Glomerular visceral epithelial cell (primary cell): ENCODE results near the gene C3AR1.
"Not testable (repeated sequence)": the region's sequence is repeated elsewhere in the genome, so short reads cannot be mapped to it uniquely, and the experiment has no call there.

Experiments
- DNase-seq: peaks from one replicate; pipeline ENCODE4 v3.0.0-alpha.2; 2016; ENCODE audit errors: extremely low spot score

Gene C3AR1

GRCh38 chr12:8028267-8028666 lies 37.9 kb downstream of the C3AR1 start:
- DNase-seq = no peak

DNA sequence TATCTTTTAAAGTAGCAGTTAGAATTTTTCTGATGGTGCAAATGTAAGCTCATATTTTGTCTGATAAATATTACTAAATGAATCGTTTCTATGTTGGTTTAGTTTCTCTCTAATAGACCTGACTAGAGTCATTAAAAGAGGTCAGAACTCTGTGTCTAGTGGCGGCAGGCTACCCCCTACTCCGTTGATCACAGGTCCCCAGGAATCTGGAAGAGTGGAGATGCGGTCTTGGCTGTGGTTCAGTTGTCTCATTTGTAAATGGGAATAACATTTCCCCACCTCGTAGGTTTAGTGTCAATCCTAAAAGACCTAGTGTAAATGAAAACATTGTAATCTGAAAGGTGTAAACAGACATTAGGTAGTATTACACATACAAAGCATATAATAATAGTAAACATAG lies 38.3 kb downstream of the C3AR1 start:
- no peak for DNase-seq

GRCh38 chr12:8026291-8026900 lies 39.8 kb downstream of the C3AR1 start:
- DNase-seq = peak; percentile 97

- DNase-seq = no peak
Observed at GRCh38 chr12:8018666-8019581, 47.2 kb downstream of the C3AR1 start.

DNA sequence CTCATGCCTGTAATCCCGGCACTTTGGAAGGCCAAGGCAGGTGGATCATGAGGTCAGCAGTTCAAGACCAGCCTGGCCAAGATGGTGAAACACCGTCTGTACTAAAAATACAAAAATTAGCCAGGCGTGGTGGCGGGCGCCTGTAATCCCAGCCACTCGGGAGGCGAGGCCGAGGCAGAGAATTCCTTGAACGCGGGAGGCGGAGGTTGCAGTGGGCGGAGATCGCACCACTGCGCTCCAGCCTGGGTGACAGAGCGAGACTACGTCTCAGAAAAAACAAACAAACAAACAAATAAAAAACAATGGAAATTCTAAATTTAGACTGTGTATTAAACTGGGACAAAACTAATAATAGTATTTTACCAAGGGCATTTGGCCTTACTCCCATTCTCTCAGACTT lies 47.9 kb downstream of the C3AR1 start:
- not testable (repeated sequence) for DNase-seq

- DNase-seq = no peak
Observed at GRCh38 chr12:8014836-8015235, 51.3 kb downstream of the C3AR1 start.

DNA sequence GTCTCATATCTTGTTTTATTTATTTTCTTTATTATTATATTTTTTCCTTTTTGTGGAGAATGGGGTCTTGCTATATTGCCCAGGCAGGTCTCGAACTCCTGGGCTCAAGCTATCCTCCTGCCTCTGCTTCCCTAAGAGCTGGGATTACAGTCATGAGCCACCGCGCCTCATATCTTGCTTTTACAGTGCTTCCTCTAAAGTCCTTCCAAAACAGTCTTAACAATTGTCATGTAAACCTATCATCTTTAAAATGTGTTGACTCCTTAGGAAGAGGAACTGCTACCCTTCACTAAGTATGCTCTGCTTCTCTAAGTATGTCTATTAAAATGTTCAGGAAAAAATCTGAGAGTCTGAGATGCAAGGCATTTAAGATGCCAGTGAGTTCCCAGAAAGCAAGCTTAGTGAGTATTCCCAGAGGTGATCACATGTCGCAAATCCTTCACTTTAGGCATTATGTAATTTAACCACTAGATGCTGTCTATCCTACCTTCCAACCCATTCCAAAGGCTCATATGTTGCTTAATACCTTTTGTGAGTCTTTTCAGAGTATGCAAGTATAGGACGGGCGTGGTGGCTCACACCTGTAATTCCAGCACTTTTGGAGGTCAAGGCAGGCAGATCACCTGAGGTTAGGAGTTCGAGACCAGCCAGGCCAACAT lies 53.4 kb downstream of the C3AR1 start:
- no peak for DNase-seq

GRCh38 chr12:8011331-8011730 lies 54.8 kb downstream of the C3AR1 start:
- DNase-seq = no peak
